Suprapubic skin (tissue), 4 donors: ENCODE results near the gene SYT2. TPM values are rescaled to one million over a fixed set of nuclear protein-coding genes. Genes with fewer than 3 reads are reported as not detected.

Experiments
- DNase-seq, 2 donors: peaks; one replicate each; pipeline ENCODE4 v3.0.0-alpha.2; 2019; ENCODE audit warnings: low spot score in 2 of 2
- H3K27ac ChIP-seq: fragments of 200-600 bp; sonication (generic); one replicate; pipeline ENCODE4 v1.5.1; 2019
- H3K27me3 ChIP-seq: fragments of 200-600 bp; sonication (generic); one replicate; pipeline ENCODE4 v1.5.1; 2019
- H3K36me3 ChIP-seq: fragments of 200-600 bp; sonication (generic); one replicate; pipeline ENCODE4 v1.5.1; 2019
- H3K4me1 ChIP-seq: fragments of 200-600 bp; sonication (generic); one replicate; pipeline ENCODE4 v1.5.1; 2019
- H3K4me3 ChIP-seq: fragments of 200-600 bp; sonication (generic); one replicate; pipeline ENCODE4 v1.5.1; 2019; ENCODE audit warnings: mild to moderate bottlenecking
- H3K9me3 ChIP-seq: fragments of 200-600 bp; sonication (generic); one replicate; pipeline ENCODE4 v1.5.1; 2019
- CTCF ChIP-seq, 2 donors: fragments of 200-600 bp in 1 of 2; fragments of 450-650 bp in 1 of 2; sonication (generic) in 1 of 2; IDR thresholded peaks; one replicate each; pipeline ENCODE4 v1.5.1; 2016 to 2019; ENCODE audit warnings: antibody characterized with exemption in 2 of 2, mild to moderate bottlenecking in 1 of 2, moderate library complexity in 1 of 2
- EP300 ChIP-seq: sonication (generic); formaldehyde crosslinking; IDR thresholded peaks from one replicate; pipeline ENCODE4 v1.6.1; 2017; ENCODE audit warnings: antibody characterized with exemption
- POLR2A ChIP-seq, 2 donors: fragments of 450-650 bp; IDR thresholded peaks; one replicate each; pipeline ENCODE4 v1.6.1; 2017; ENCODE audit warnings: antibody characterized with exemption in 2 of 2, mild to moderate bottlenecking in 2 of 2, moderate library complexity in 2 of 2
- POLR2AphosphoS5 ChIP-seq, 3 donors: sonication (generic); formaldehyde crosslinking; IDR thresholded peaks; one replicate each; pipeline ENCODE4 v1.6.1; 2017; ENCODE audit warnings: antibody characterized with exemption in 3 of 3
- WGBS: methylation state at CpG from one replicate; pipeline ENCODE4 v1.1.5; 2018; 5-methylcytosine and 5-hydroxymethylcytosine counted together
- total RNA-seq, 4 donors: library from RNA; depleted of rRNA; stranded (reverse); fragments of >200 nt; gene quantifications; one replicate each; pipeline ENCODE4 v1.1.0, GENCODE V29; 2016

Gene SYT2
- total RNA-seq, 4 donors from 2014 or later: 0.11 TPM; not detected in 3

GRCh38 chr1:202687370-202687769 is 22.9 kb downstream of the SYT2 start:
- TF ChIP-seq POLR2AphosphoS5 (IDR thresholded peaks at IDR 0.05) (no peak), CTCF (IDR thresholded peaks at IDR 0.05) (no peak), EP300 (no peak), POLR2A (IDR thresholded peaks at IDR 0.05) (no peak)
- Histone ChIP-seq H3K4me1 (no peaks in the 10 kb centered on the region), H3K9me3 (no peaks in the 10 kb centered on the region), H3K4me3 (no peak overlapping the region), H3K36me3 (no peaks in the 10 kb centered on the region), H3K27ac (no peak overlapping the region), H3K27me3 (peaks cover 70% of the 10 kb centered on the region)
- WGBS: 64% methylated on average over 11 of the region's 11 CpGs
- no peak for DNase-seq

GRCh38 chr1:202685641-202686040 is 24.6 kb downstream of the SYT2 start:
- no peak for DNase-seq
- Histone ChIP-seq H3K9me3 (no peaks in the 10 kb centered on the region), H3K36me3 (no peaks in the 10 kb centered on the region), H3K4me3 (no peak overlapping the region), H3K27me3 (peaks cover 74% of the 10 kb centered on the region), H3K27ac (no peak overlapping the region), H3K4me1 (no peaks in the 10 kb centered on the region)
- no peak for TF ChIP-seq EP300
- TF ChIP-seq CTCF (IDR thresholded peaks at IDR 0.05): no peak
- TF ChIP-seq POLR2A (IDR thresholded peaks at IDR 0.05): no peak
- TF ChIP-seq POLR2AphosphoS5 (IDR thresholded peaks at IDR 0.05): no peak
- WGBS: 72% methylated on average over 6 of the region's 6 CpGs

- Histone ChIP-seq H3K4me1 (no peaks in the 10 kb centered on the region), H3K27ac (no peak overlapping the region), H3K9me3 (no peaks in the 10 kb centered on the region), H3K4me3 (no peak overlapping the region), H3K36me3 (no peaks in the 10 kb centered on the region), H3K27me3 (peaks cover 70% of the 10 kb centered on the region)
- TF ChIP-seq EP300: no peak
- TF ChIP-seq POLR2AphosphoS5 (IDR thresholded peaks at IDR 0.05): no peak
- TF ChIP-seq POLR2A (IDR thresholded peaks at IDR 0.05): no peak
- no peak for TF ChIP-seq CTCF (IDR thresholded peaks at IDR 0.05)
- no peak for DNase-seq
- WGBS: 77% methylated on average over 2 of the region's 2 CpGs
These were observed 25.5 kb downstream of the SYT2 start for GRCh38 chr1:202684716-202685115.

GRCh38 chr1:202683029-202683428 is 27.2 kb downstream of the SYT2 start:
- Histone ChIP-seq H3K9me3 (no peaks in the 10 kb centered on the region), H3K4me1 (no peaks in the 10 kb centered on the region), H3K27me3 (peaks cover 57% of the 10 kb centered on the region), H3K27ac (no peak overlapping the region), H3K4me3 (no peak overlapping the region), H3K36me3 (no peaks in the 10 kb centered on the region)
- WGBS: 84% methylated on average over 4 of the region's 4 CpGs
- no peak for DNase-seq
- no peak for TF ChIP-seq CTCF (IDR thresholded peaks at IDR 0.05)
- no peak for TF ChIP-seq POLR2AphosphoS5 (IDR thresholded peaks at IDR 0.05)
- TF ChIP-seq POLR2A (IDR thresholded peaks at IDR 0.05): no peak
- no peak for TF ChIP-seq EP300

GRCh38 chr1:202682477-202682876 is 27.8 kb downstream of the SYT2 start:
- Histone ChIP-seq H3K36me3 (no peaks in the 10 kb centered on the region), H3K27me3 (peaks cover 52% of the 10 kb centered on the region), H3K27ac (no peak overlapping the region), H3K4me3 (no peak overlapping the region), H3K9me3 (no peaks in the 10 kb centered on the region), H3K4me1 (no peaks in the 10 kb centered on the region)
- TF ChIP-seq POLR2A (IDR thresholded peaks at IDR 0.05): no peak
- no peak for TF ChIP-seq POLR2AphosphoS5 (IDR thresholded peaks at IDR 0.05)
- no peak for TF ChIP-seq EP300
- WGBS: 95% methylated on average over 9 of the region's 9 CpGs
- DNase-seq: no peak

GRCh38 chr1:202681736-202682420 is 28.4 kb downstream of the SYT2 start:
- Histone ChIP-seq H3K27me3 (peaks cover 52% of the 10 kb centered on the region), H3K9me3 (no peaks in the 10 kb centered on the region), H3K4me3 (no peak overlapping the region), H3K4me1 (no peaks in the 10 kb centered on the region), H3K27ac (no peak overlapping the region), H3K36me3 (no peaks in the 10 kb centered on the region)
- DNase-seq: no peak
- no peak for TF ChIP-seq POLR2A (IDR thresholded peaks at IDR 0.05)
- TF ChIP-seq EP300: no peak
- TF ChIP-seq CTCF (IDR thresholded peaks at IDR 0.05): no peak
- TF ChIP-seq POLR2AphosphoS5 (IDR thresholded peaks at IDR 0.05): no peak
- 55% methylated on average over 8 of the region's 11 CpGs for WGBS
